Thoracic aorta (tissue), 2 donors: ENCODE data around the gene GNA12. TPM values are rescaled to one million over a fixed set of nuclear protein-coding genes. Genes with fewer than 3 reads are reported as not detected.

Experiments
- ATAC-seq: fragments of 150-250 bp; one replicate; pipeline ENCODE4 v1.8.0; 2017; ENCODE audit warnings: low read depth; ENCODE audit not compliant: insufficient number of reproducible peaks, low FRiP score
- DNase-seq: peaks from one replicate; pipeline ENCODE4 v3.0.0-alpha.2; 2020; ENCODE audit warnings: low spot score
- H3K27ac ChIP-seq, 2 donors: fragments of 200-600 bp; sonication (generic); 1 replicate in 1 of 2; 2 replicates in 1 of 2; pipeline ENCODE4 v1.5.1; 2016; ENCODE audit warnings: mild to moderate bottlenecking in 2 of 2, moderate library complexity in 2 of 2
- H3K27me3 ChIP-seq: fragments of 200-600 bp; sonication (generic); replicated peaks from 2 replicates; pipeline ENCODE4 v1.6.0; 2016; ENCODE audit warnings: mild to moderate bottlenecking; ENCODE audit not compliant: insufficient read depth
- H3K36me3 ChIP-seq: fragments of 200-600 bp; sonication (generic); one replicate; pipeline ENCODE4 v1.5.1; 2016
- H3K4me1 ChIP-seq, 2 donors: fragments of 200-600 bp; sonication (generic); 1 replicate in 1 of 2; 2 replicates in 1 of 2; pipeline versions ENCODE4 v1.5.1 to v1.6.0; 2016; ENCODE audit warnings: low read depth in 2 of 2, mild to moderate bottlenecking in 1 of 2; ENCODE audit not compliant: control insufficient read depth in 1 of 2
- H3K4me3 ChIP-seq: fragments of 200-600 bp; sonication (generic); 2 replicates; pipeline ENCODE4 v1.5.1; 2016; ENCODE audit warnings: mild to moderate bottlenecking
- H3K9me3 ChIP-seq: fragments of 200-600 bp; sonication (generic); 2 replicates; pipeline ENCODE4 v1.5.1; 2016
- total RNA-seq, 2 donors: library from RNA; depleted of rRNA; stranded (reverse); fragments of >200 nt; gene quantifications; one replicate each; pipeline versions ENCODE4 v1.1.0 to v1.2.3, GENCODE V29; 2016
- TF ChIP-seq, protein P1 (sequence below): fragments of 200-600 bp; sonication (generic); IDR thresholded peaks from one replicate; pipeline ENCODE4 v1.5.1; 2019; ENCODE audit warnings: antibody characterized with exemption

GNA12 gene
- total RNA-seq, 2 donors from 2014 or later, result 27.6 to 48.8 TPM

DNA sequence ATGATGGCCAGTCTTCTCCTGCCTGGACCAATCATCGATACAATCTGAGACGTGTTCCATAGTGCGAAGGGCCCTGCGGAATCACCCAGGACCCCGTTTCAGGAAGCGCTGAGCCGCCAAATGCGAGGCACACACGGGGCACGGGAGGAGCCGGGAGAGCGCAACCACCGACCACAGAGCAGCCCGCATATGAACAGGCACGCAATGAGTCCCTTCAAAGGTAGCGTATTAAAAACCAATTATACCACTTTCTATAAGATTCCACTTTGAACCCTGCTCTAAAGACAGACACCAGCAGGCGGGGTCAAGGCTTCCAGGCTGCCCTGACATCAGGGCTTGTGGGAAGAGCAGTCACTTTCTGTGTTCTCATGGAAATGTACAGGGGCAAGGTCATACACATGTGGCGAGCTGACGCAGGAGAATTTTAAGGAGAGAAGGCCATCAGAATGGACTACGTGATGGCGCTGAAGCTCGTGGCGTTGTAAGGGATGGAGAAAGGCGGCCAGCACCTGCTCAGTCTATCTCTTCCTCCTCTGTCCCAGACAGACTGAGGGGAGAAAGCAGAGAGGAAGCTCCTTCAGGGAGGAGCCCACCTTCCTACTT, 109.9 kb downstream of the GNA12 start:
- H3K4me1 ChIP-seq, result peaks cover 12 to 18% of the 10 kb centered on the region in 2 donors
- ATAC-seq, result no peak
- no peak overlapping the region for H3K4me3 ChIP-seq
- no peaks in the 10 kb centered on the region for H3K9me3 ChIP-seq
- H3K27me3 ChIP-seq, result no peaks in the 10 kb centered on the region
- no peak overlapping the region for H3K27ac ChIP-seq
- TF ChIP-seq, protein P1, sequence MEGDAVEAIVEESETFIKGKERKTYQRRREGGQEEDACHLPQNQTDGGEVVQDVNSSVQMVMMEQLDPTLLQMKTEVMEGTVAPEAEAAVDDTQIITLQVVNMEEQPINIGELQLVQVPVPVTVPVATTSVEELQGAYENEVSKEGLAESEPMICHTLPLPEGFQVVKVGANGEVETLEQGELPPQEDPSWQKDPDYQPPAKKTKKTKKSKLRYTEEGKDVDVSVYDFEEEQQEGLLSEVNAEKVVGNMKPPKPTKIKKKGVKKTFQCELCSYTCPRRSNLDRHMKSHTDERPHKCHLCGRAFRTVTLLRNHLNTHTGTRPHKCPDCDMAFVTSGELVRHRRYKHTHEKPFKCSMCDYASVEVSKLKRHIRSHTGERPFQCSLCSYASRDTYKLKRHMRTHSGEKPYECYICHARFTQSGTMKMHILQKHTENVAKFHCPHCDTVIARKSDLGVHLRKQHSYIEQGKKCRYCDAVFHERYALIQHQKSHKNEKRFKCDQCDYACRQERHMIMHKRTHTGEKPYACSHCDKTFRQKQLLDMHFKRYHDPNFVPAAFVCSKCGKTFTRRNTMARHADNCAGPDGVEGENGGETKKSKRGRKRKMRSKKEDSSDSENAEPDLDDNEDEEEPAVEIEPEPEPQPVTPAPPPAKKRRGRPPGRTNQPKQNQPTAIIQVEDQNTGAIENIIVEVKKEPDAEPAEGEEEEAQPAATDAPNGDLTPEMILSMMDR, result no peak
- DNase-seq, result no peak
- H3K36me3 ChIP-seq, result peaks cover 3% of the 10 kb centered on the region

- TF ChIP-seq, protein P1, result peak; percentile 6
- Histone ChIP-seq H3K4me3 (no peak overlapping the region), H3K27me3 (no peaks in the 10 kb centered on the region), H3K9me3 (no peaks in the 10 kb centered on the region), H3K4me1 (peaks cover 17 to 23% of the 10 kb centered on the region in 2 donors), H3K36me3 (peaks cover 3% of the 10 kb centered on the region), H3K27ac (peak overlapping the region; percentile 48 to 51)
- ATAC-seq (peak; percentile 70), DNase-seq (peak; percentile 31)
Measured at GRCh38 chr7:2732959-2733584, 111.0 kb downstream of the GNA12 start.

DNA sequence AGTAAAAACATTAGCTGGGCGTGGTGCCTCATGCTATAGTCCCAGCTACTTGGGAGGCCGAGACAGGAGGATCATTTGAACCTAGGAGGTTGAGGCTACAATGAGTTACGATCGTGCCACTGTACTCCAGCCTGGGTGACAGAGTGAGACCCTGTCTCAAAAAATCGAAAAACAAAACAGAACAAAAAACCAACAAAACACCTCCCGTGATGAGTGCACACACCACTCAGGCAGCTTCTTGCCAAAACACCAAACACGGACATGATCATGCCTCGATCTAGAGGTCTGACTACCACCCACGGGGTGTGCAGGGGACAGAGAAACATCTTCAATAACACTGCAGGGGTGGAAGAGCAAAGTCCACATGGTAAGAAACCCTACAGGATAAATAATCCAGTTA, 111.7 kb downstream of the GNA12 start:
- DNase-seq (no peak), ATAC-seq (no peak)
- H3K27ac ChIP-seq, result peak overlapping the region in 1 of 2 donors; percentile 51
- TF ChIP-seq, protein P1, result no peak
- H3K9me3 ChIP-seq, result no peaks in the 10 kb centered on the region
- H3K4me1 ChIP-seq, result peaks cover 17 to 23% of the 10 kb centered on the region in 2 donors
- no peaks in the 10 kb centered on the region for H3K27me3 ChIP-seq
- peaks cover 3% of the 10 kb centered on the region for H3K36me3 ChIP-seq
- H3K4me3 ChIP-seq, result no peak overlapping the region

DNA sequence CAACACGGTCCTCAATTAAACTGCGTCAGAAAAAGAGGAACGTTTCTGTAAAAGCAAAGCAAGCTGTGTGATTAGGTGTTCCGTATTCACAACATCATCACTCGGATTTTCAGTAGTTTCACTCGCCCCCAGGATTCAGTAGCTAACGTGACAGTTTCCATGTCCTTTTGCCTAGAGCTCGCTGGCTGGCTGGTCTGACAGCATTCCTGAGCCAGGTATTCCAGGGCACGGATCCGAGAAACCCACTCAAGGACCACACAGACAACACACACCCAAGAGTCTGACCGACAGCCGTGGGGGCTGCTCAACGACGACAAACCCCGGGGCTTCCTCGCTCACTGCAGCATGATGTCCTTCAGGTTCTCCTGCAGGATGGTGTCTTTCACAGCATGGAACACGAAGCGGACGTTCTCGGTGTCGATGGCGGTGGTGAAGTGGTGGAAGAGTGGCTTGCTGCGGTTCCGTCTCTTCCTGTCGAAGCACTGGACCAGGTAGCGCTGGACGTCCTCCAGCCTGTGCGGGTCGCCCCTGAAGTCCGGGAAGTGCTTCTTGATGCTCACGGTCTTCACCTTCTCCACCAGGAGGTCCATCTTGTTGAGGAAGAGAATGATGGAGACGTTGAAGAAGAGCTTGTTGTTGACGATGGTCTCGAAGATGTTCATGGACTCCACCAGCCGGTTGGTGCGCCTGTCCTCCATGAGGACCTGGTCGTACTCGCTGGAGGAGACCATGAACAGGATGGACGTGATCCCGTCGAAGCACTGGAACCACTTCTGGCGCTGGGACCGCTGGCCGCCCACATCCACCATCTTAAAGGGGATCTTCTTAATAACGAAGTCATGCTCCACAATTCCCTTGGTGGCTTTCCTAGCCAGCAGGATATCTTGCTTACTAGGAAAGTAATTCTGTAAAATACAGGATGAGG, 113.0 kb downstream of the GNA12 start:
- H3K4me1 ChIP-seq, result peaks cover 17 to 23% of the 10 kb centered on the region in 2 donors
- no peak for DNase-seq
- no peaks in the 10 kb centered on the region for H3K27me3 ChIP-seq
- no peak overlapping the region for H3K27ac ChIP-seq
- TF ChIP-seq, protein P1, result no peak
- peaks cover 3% of the 10 kb centered on the region for H3K36me3 ChIP-seq
- H3K4me3 ChIP-seq, result no peak overlapping the region
- no peaks in the 10 kb centered on the region for H3K9me3 ChIP-seq
- no peak for ATAC-seq
